Testis (tissue), 2 donors: ENCODE data around the gene UROS.

Experiments
- POLR2A ChIP-seq: fragments of 450-650 bp; IDR thresholded peaks from one replicate; pipeline ENCODE4 v1.6.1; 2017; ENCODE audit warnings: antibody characterized with exemption, mild to moderate bottlenecking, moderate library complexity
- TF ChIP-seq, protein P1 (sequence below), 3 experiments: fragments of 450-650 bp in 2 of 3; fragments of 200-600 bp in 1 of 3; sonication (generic) in 1 of 3; IDR thresholded peaks; one replicate each; pipeline ENCODE4 v1.5.1; 2016 to 2019; ENCODE audit warnings: antibody characterized with exemption in 3 of 3, mild to moderate bottlenecking in 2 of 3, moderate library complexity in 1 of 3

DNA sequence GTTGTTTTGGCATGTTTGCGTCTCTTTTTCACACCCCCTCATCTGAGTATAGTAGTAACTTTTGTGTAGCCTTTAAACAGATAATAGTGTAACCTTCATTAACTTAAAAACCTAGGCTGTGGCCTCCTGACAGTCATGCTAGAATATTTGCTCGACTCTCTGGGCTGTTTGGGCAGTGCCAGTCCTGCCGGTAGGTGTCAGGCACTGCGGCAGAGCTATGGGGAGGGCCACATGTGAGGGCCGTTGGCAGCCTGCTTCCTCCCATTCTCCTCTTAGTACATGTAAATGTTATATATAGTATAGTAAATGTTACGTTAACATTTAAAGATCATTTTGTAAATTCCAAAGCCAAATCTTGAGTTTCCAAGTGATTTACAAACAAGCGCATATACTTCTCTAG is 26.4 kb upstream of the UROS start:
- TF ChIP-seq, protein P1, sequence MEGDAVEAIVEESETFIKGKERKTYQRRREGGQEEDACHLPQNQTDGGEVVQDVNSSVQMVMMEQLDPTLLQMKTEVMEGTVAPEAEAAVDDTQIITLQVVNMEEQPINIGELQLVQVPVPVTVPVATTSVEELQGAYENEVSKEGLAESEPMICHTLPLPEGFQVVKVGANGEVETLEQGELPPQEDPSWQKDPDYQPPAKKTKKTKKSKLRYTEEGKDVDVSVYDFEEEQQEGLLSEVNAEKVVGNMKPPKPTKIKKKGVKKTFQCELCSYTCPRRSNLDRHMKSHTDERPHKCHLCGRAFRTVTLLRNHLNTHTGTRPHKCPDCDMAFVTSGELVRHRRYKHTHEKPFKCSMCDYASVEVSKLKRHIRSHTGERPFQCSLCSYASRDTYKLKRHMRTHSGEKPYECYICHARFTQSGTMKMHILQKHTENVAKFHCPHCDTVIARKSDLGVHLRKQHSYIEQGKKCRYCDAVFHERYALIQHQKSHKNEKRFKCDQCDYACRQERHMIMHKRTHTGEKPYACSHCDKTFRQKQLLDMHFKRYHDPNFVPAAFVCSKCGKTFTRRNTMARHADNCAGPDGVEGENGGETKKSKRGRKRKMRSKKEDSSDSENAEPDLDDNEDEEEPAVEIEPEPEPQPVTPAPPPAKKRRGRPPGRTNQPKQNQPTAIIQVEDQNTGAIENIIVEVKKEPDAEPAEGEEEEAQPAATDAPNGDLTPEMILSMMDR (IDR thresholded peaks at IDR 0.05) = peak in 1 of 3 experiments; percentile 19
- no peak for TF ChIP-seq POLR2A
